ENCODE measurements around the gene AQP5.

Gene AQP5

GRCh38 chr12:49961111-49961922 lies at the start of gene AQP5:
AQP5 (plus strand) TSS chr12:49961872; CDS start chr12:49962018, 146 bp downstream.
- H3K27me3 Mint-ChIP-seq (ENCODE audit: low read depth): peaks cover 79% of the 10 kb centered on the region
- H3K27ac Mint-ChIP-seq: no peak within 1 kb of the TSS
- H3K9me3 Mint-ChIP-seq: no peaks in the 10 kb centered on the region
- H3K4me1 Mint-ChIP-seq (ENCODE audit: low read depth): peaks cover 5% of the 10 kb centered on the region
- no peaks in the 10 kb centered on the region for H3K36me3 Mint-ChIP-seq (ENCODE audit: low read depth)
- peak within 1 kb of the TSS; percentile 8 for H3K4me3 Mint-ChIP-seq

- H3K36me3 Mint-ChIP-seq (ENCODE audit: low read depth): no peaks in the 10 kb centered on the region
- no peaks in the 10 kb centered on the region for H3K9me3 Mint-ChIP-seq
- H3K27me3 Mint-ChIP-seq (ENCODE audit: low read depth): no peaks in the 10 kb centered on the region
- H3K4me1 Mint-ChIP-seq (ENCODE audit: low read depth): no peaks in the 10 kb centered on the region
- no peak overlapping the region for H3K27ac Mint-ChIP-seq
- H3K4me3 Mint-ChIP-seq: no peak overlapping the region
Measured at GRCh38 chr12:49912345-49913255, 49.1 kb upstream of the AQP5 start.

GRCh38 chr12:49916129-49916919 lies 45.3 kb upstream of the AQP5 start:
- Mint-ChIP-seq H3K4me1 (ENCODE audit: low read depth) (no peaks in the 10 kb centered on the region), H3K27ac (no peak overlapping the region), H3K36me3 (ENCODE audit: low read depth) (no peaks in the 10 kb centered on the region), H3K9me3 (no peaks in the 10 kb centered on the region), H3K27me3 (ENCODE audit: low read depth) (peaks cover 5% of the 10 kb centered on the region), H3K4me3 (no peak overlapping the region)

- Mint-ChIP-seq H3K4me3 (no peak overlapping the region), H3K27me3 (ENCODE audit: low read depth) (peaks cover 8% of the 10 kb centered on the region), H3K36me3 (ENCODE audit: low read depth) (no peaks in the 10 kb centered on the region), H3K27ac (no peak overlapping the region), H3K9me3 (no peaks in the 10 kb centered on the region), H3K4me1 (ENCODE audit: low read depth) (no peaks in the 10 kb centered on the region)
Measured at GRCh38 chr12:49917166-49917787, 44.4 kb upstream of the AQP5 start.

GRCh38 chr12:49917788-49918173 lies 43.9 kb upstream of the AQP5 start:
- H3K27me3 Mint-ChIP-seq (ENCODE audit: low read depth): peaks cover 8% of the 10 kb centered on the region
- no peaks in the 10 kb centered on the region for H3K9me3 Mint-ChIP-seq
- H3K36me3 Mint-ChIP-seq (ENCODE audit: low read depth): no peaks in the 10 kb centered on the region
- no peaks in the 10 kb centered on the region for H3K4me1 Mint-ChIP-seq (ENCODE audit: low read depth)
- no peak overlapping the region for H3K4me3 Mint-ChIP-seq
- no peak overlapping the region for H3K27ac Mint-ChIP-seq

- Mint-ChIP-seq H3K27ac (no peak overlapping the region), H3K27me3 (ENCODE audit: low read depth) (peaks cover 8% of the 10 kb centered on the region), H3K9me3 (no peaks in the 10 kb centered on the region), H3K36me3 (ENCODE audit: low read depth) (no peaks in the 10 kb centered on the region), H3K4me3 (no peak overlapping the region), H3K4me1 (ENCODE audit: low read depth) (no peaks in the 10 kb centered on the region)
Measured at GRCh38 chr12:49920241-49920914, 41.3 kb upstream of the AQP5 start.

GRCh38 chr12:49920915-49921286 lies 40.8 kb upstream of the AQP5 start:
- Mint-ChIP-seq H3K27me3 (ENCODE audit: low read depth) (peaks cover 8% of the 10 kb centered on the region), H3K9me3 (no peaks in the 10 kb centered on the region), H3K4me1 (ENCODE audit: low read depth) (no peaks in the 10 kb centered on the region), H3K27ac (no peak overlapping the region), H3K4me3 (no peak overlapping the region), H3K36me3 (ENCODE audit: low read depth) (no peaks in the 10 kb centered on the region)

GRCh38 chr12:49921299-49921698 lies 40.4 kb upstream of the AQP5 start:
- no peak overlapping the region for H3K27ac Mint-ChIP-seq
- peaks cover 8% of the 10 kb centered on the region for H3K27me3 Mint-ChIP-seq (ENCODE audit: low read depth)
- no peak overlapping the region for H3K4me3 Mint-ChIP-seq
- H3K9me3 Mint-ChIP-seq: no peaks in the 10 kb centered on the region
- no peaks in the 10 kb centered on the region for H3K36me3 Mint-ChIP-seq (ENCODE audit: low read depth)
- H3K4me1 Mint-ChIP-seq (ENCODE audit: low read depth): no peaks in the 10 kb centered on the region

- H3K27me3 Mint-ChIP-seq (ENCODE audit: low read depth): peaks cover 8% of the 10 kb centered on the region
- no peak overlapping the region for H3K27ac Mint-ChIP-seq
- no peaks in the 10 kb centered on the region for H3K36me3 Mint-ChIP-seq (ENCODE audit: low read depth)
- H3K4me1 Mint-ChIP-seq (ENCODE audit: low read depth): no peaks in the 10 kb centered on the region
- no peaks in the 10 kb centered on the region for H3K9me3 Mint-ChIP-seq
- no peak overlapping the region for H3K4me3 Mint-ChIP-seq
Measured at GRCh38 chr12:49921936-49922335, 39.7 kb upstream of the AQP5 start.

- Mint-ChIP-seq H3K4me3 (no peak overlapping the region), H3K27ac (no peak overlapping the region), H3K9me3 (no peaks in the 10 kb centered on the region), H3K27me3 (ENCODE audit: low read depth) (peaks cover 8% of the 10 kb centered on the region), H3K4me1 (ENCODE audit: low read depth) (no peaks in the 10 kb centered on the region), H3K36me3 (ENCODE audit: low read depth) (no peaks in the 10 kb centered on the region)
Measured at GRCh38 chr12:49922349-49923034, 39.2 kb upstream of the AQP5 start.

GRCh38 chr12:49923035-49923644 lies 38.5 kb upstream of the AQP5 start:
- Mint-ChIP-seq H3K4me3 (no peak overlapping the region), H3K4me1 (ENCODE audit: low read depth) (no peaks in the 10 kb centered on the region), H3K9me3 (no peaks in the 10 kb centered on the region), H3K27ac (no peak overlapping the region), H3K36me3 (ENCODE audit: low read depth) (no peaks in the 10 kb centered on the region), H3K27me3 (ENCODE audit: low read depth) (peaks cover 8% of the 10 kb centered on the region)

GRCh38 chr12:49923880-49924556 lies 37.7 kb upstream of the AQP5 start:
- H3K27ac Mint-ChIP-seq: no peak overlapping the region
- no peaks in the 10 kb centered on the region for H3K4me1 Mint-ChIP-seq (ENCODE audit: low read depth)
- H3K36me3 Mint-ChIP-seq (ENCODE audit: low read depth): no peaks in the 10 kb centered on the region
- H3K4me3 Mint-ChIP-seq: no peak overlapping the region
- H3K9me3 Mint-ChIP-seq: no peaks in the 10 kb centered on the region
- peaks cover 7% of the 10 kb centered on the region for H3K27me3 Mint-ChIP-seq (ENCODE audit: low read depth)

Data from T-helper 1 cell treated with Interleukin-12 subunit alpha and Interleukin-12 subunit beta and Interleukin-4 antibody, amounts not matched to agents 30 μg/mL and 1 μg/mL, for 36 hours (primary cell).